Measurements from ENCODE around the gene PHAX.
A peak's percentile ranks its signal among the peaks of the same experiment; 100 is the strongest.
"Not testable (repeated sequence)": the region's sequence is repeated elsewhere in the genome, so short reads cannot be mapped to it uniquely, and the experiment has no call there.

The PHAX gene

GRCh38 chr5:126589536-126590297, 11.0 kb upstream of the PHAX start:
- Histone ChIP-seq H3K4me1 (ENCODE audit: control insufficient read depth, insufficient read depth, low read length) (peaks cover 10% of the 10 kb centered on the region), H3K9ac (ENCODE audit: low read length) (no peak overlapping the region), H3K36me3 (ENCODE audit: control insufficient read depth, insufficient read depth, low read length) (no peaks in the 10 kb centered on the region), H3K4me3 (ENCODE audit: low read length) (no peak overlapping the region), H3K9me3 (ENCODE audit: control insufficient read depth, low read length) (no peaks in the 10 kb centered on the region), H3K27me3 (ENCODE audit: control insufficient read depth, insufficient read depth, low read length) (no peaks in the 10 kb centered on the region)

- Histone ChIP-seq H3K36me3 (ENCODE audit: control insufficient read depth, insufficient read depth, low read length) (no peaks in the 10 kb centered on the region), H3K4me1 (ENCODE audit: control insufficient read depth, insufficient read depth, low read length) (peaks cover 15% of the 10 kb centered on the region), H3K4me3 (ENCODE audit: low read length) (no peak overlapping the region), H3K27me3 (ENCODE audit: control insufficient read depth, insufficient read depth, low read length) (no peaks in the 10 kb centered on the region), H3K9me3 (ENCODE audit: control insufficient read depth, low read length) (no peaks in the 10 kb centered on the region), H3K9ac (ENCODE audit: low read length) (no peak overlapping the region)
Observed at GRCh38 chr5:126591549-126591948, 9.2 kb upstream of the PHAX start.

GRCh38 chr5:126594748-126595485, 5.8 kb upstream of the PHAX start, which contains the start of gene ALDH7A1:
Gene ALDH7A1 (minus strand): TSS chr5:126595219. CDS start chr5:126595198, 21 bp downstream.
- Histone ChIP-seq H3K4me3 (ENCODE audit: low read length) (peak within 1 kb of the TSS; percentile 36), H3K9ac (ENCODE audit: low read length) (peak within 1 kb of the TSS; percentile 78), H3K27me3 (ENCODE audit: control insufficient read depth, insufficient read depth, low read length) (no peaks in the 10 kb centered on the region), H3K9me3 (ENCODE audit: control insufficient read depth, low read length) (no peaks in the 10 kb centered on the region), H3K36me3 (ENCODE audit: control insufficient read depth, insufficient read depth, low read length) (no peaks in the 10 kb centered on the region), H3K4me1 (ENCODE audit: control insufficient read depth, insufficient read depth, low read length) (peaks cover 18% of the 10 kb centered on the region)

- H3K4me3 ChIP-seq (ENCODE audit: low read length), result peak overlapping the region; percentile 36
- no peaks in the 10 kb centered on the region for H3K27me3 ChIP-seq (ENCODE audit: control insufficient read depth, insufficient read depth, low read length)
- H3K36me3 ChIP-seq (ENCODE audit: control insufficient read depth, insufficient read depth, low read length), result no peaks in the 10 kb centered on the region
- H3K4me1 ChIP-seq (ENCODE audit: control insufficient read depth, insufficient read depth, low read length), result peaks cover 23% of the 10 kb centered on the region
- H3K9me3 ChIP-seq (ENCODE audit: control insufficient read depth, low read length), result no peaks in the 10 kb centered on the region
- H3K9ac ChIP-seq (ENCODE audit: low read length), result peak overlapping the region; percentile 78
Observed at GRCh38 chr5:126595486-126596083, 5.2 kb upstream of the PHAX start.

GRCh38 chr5:126597156-126597555, 3.6 kb upstream of the PHAX start:
- Histone ChIP-seq H3K9me3 (ENCODE audit: control insufficient read depth, low read length) (no peaks in the 10 kb centered on the region), H3K9ac (ENCODE audit: low read length) (no peak overlapping the region), H3K4me1 (ENCODE audit: control insufficient read depth, insufficient read depth, low read length) (peaks cover 33% of the 10 kb centered on the region), H3K36me3 (ENCODE audit: control insufficient read depth, insufficient read depth, low read length) (no peaks in the 10 kb centered on the region), H3K27me3 (ENCODE audit: control insufficient read depth, insufficient read depth, low read length) (no peaks in the 10 kb centered on the region), H3K4me3 (ENCODE audit: low read length) (no peak overlapping the region)

GRCh38 chr5:126599499-126599898, 1.2 kb upstream of the PHAX start:
- Histone ChIP-seq H3K36me3 (ENCODE audit: control insufficient read depth, insufficient read depth, low read length) (no peaks in the 10 kb centered on the region), H3K27me3 (ENCODE audit: control insufficient read depth, insufficient read depth, low read length) (no peaks in the 10 kb centered on the region), H3K4me3 (ENCODE audit: low read length) (no peak overlapping the region), H3K4me1 (ENCODE audit: control insufficient read depth, insufficient read depth, low read length) (peaks cover 25% of the 10 kb centered on the region), H3K9ac (ENCODE audit: low read length) (no peak overlapping the region), H3K9me3 (ENCODE audit: control insufficient read depth, low read length) (no peaks in the 10 kb centered on the region)

GRCh38 chr5:126599971-126600630, 646 bp upstream of the PHAX start:
- H3K27me3 ChIP-seq (ENCODE audit: control insufficient read depth, insufficient read depth, low read length); H3K9me3 ChIP-seq (ENCODE audit: control insufficient read depth, low read length); H3K36me3 ChIP-seq (ENCODE audit: control insufficient read depth, insufficient read depth, low read length): not testable (repeated sequence)
- Histone ChIP-seq H3K4me1 (ENCODE audit: control insufficient read depth, insufficient read depth, low read length) (peaks cover 22% of the 10 kb centered on the region), H3K4me3 (ENCODE audit: low read length) (peak overlapping the region; percentile 95), H3K9ac (ENCODE audit: low read length) (peak overlapping the region; percentile 84)

GRCh38 chr5:126603402-126603991, 2.8 kb downstream of the PHAX start:
- no peaks in the 10 kb centered on the region for H3K27me3 ChIP-seq (ENCODE audit: control insufficient read depth, insufficient read depth, low read length)
- no peaks in the 10 kb centered on the region for H3K9me3 ChIP-seq (ENCODE audit: control insufficient read depth, low read length)
- no peak overlapping the region for H3K4me3 ChIP-seq (ENCODE audit: low read length)
- H3K4me1 ChIP-seq (ENCODE audit: control insufficient read depth, insufficient read depth, low read length), result peaks cover 23% of the 10 kb centered on the region
- H3K9ac ChIP-seq (ENCODE audit: low read length), result no peak overlapping the region
- no peaks in the 10 kb centered on the region for H3K36me3 ChIP-seq (ENCODE audit: control insufficient read depth, insufficient read depth, low read length)

GRCh38 chr5:126605525-126605924, 4.8 kb downstream of the PHAX start:
- Histone ChIP-seq H3K27me3 (ENCODE audit: control insufficient read depth, insufficient read depth, low read length) (no peaks in the 10 kb centered on the region), H3K36me3 (ENCODE audit: control insufficient read depth, insufficient read depth, low read length) (no peaks in the 10 kb centered on the region), H3K4me1 (ENCODE audit: control insufficient read depth, insufficient read depth, low read length) (peaks cover 16% of the 10 kb centered on the region), H3K9ac (ENCODE audit: low read length) (no peak overlapping the region), H3K9me3 (ENCODE audit: control insufficient read depth, low read length) (no peaks in the 10 kb centered on the region), H3K4me3 (ENCODE audit: low read length) (no peak overlapping the region)

- Histone ChIP-seq H3K27me3 (ENCODE audit: control insufficient read depth, insufficient read depth, low read length) (no peaks in the 10 kb centered on the region), H3K4me1 (ENCODE audit: control insufficient read depth, insufficient read depth, low read length) (peaks cover 3% of the 10 kb centered on the region), H3K4me3 (ENCODE audit: low read length) (no peak overlapping the region), H3K36me3 (ENCODE audit: control insufficient read depth, insufficient read depth, low read length) (no peaks in the 10 kb centered on the region), H3K9ac (ENCODE audit: low read length) (no peak overlapping the region), H3K9me3 (ENCODE audit: control insufficient read depth, low read length) (no peaks in the 10 kb centered on the region)
Observed at GRCh38 chr5:126610160-126610559, 9.4 kb downstream of the PHAX start.

GRCh38 chr5:126610616-126611015, 9.9 kb downstream of the PHAX start:
- H3K27me3 ChIP-seq (ENCODE audit: control insufficient read depth, insufficient read depth, low read length), result no peaks in the 10 kb centered on the region
- no peaks in the 10 kb centered on the region for H3K9me3 ChIP-seq (ENCODE audit: control insufficient read depth, low read length)
- no peak overlapping the region for H3K9ac ChIP-seq (ENCODE audit: low read length)
- H3K4me1 ChIP-seq (ENCODE audit: control insufficient read depth, insufficient read depth, low read length), result peaks cover 3% of the 10 kb centered on the region
- H3K36me3 ChIP-seq (ENCODE audit: control insufficient read depth, insufficient read depth, low read length), result no peaks in the 10 kb centered on the region
- H3K4me3 ChIP-seq (ENCODE audit: low read length), result no peak overlapping the region

Data from mucosa of stomach (tissue), 1 donor.